NB4 (cell line): ENCODE data around the gene TPPP3.
A peak's percentile ranks its signal among the peaks of the same experiment; 100 is the strongest.
"Not testable (repeated sequence)": the region's sequence is repeated elsewhere in the genome, so short reads cannot be mapped to it uniquely, and the experiment has no call there.

Experiments used
- DNase-seq: peaks from one replicate; pipeline ENCODE4 v3.0.0; 2010; ENCODE audit warnings: low read depth
- H3K4me3 ChIP-seq: one replicate; pipeline ENCODE4 v1.5.1; 2011; ENCODE audit warnings: mild to moderate bottlenecking, low read depth, low read length, moderate library complexity
- MYC ChIP-seq: IDR thresholded peaks from 2 replicates; pipeline ENCODE4 v1.6.1; 2011; ENCODE audit warnings: low read depth, low read length
- POLR2A ChIP-seq: IDR thresholded peaks from 2 replicates; pipeline ENCODE4 v1.6.1; 2011; ENCODE audit warnings: mild to moderate bottlenecking; ENCODE audit not compliant: insufficient read length; ENCODE audit errors: extremely low read depth
- TF ChIP-seq, protein P1 (sequence below): IDR thresholded peaks from 2 replicates; pipeline ENCODE4 v1.6.1; 2011; ENCODE audit warnings: low read depth, low read length
- TF ChIP-seq, protein P2 (sequence below): IDR thresholded peaks from one replicate; pipeline ENCODE4 v1.5.1; 2012; ENCODE audit warnings: low read depth, low read length

TPPP3 gene

DNA sequence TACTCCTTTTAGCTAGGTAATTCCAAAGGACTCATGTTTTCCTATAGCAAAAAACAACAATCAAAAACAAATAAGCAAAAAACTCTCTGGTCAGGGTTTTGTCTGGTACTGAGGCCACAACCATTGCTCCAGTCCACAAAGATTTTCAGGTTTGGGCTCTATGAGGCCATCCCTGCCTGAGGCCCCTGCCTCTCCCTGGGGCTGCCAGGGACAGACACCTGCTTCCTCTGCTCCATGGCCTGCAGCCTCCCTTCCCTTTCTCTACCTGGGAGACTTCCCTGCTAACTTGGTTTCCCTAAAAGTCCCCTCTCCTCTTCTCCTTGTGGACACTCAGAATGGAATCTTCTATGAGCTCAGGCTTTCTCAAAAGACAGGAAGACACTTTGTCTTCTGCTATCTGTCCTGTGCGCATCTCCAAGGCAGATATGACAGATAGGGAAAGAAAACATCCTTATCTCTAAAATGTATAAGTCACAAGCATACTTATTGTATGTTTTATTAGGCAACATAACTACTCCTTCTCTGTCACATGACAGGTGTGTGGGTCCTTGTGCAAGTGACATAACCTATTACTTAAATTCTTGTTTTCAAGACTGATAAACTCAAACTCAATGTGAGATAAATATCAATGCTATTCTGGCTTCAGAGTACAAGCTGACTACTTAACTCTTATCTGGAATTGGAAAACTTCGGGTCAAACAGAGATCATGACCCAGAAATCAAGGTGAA is 24.2 kb upstream of the TPPP3 start:
- TF ChIP-seq POLR2A (no peak), MYC (no peak)
- TF ChIP-seq, protein P1, sequence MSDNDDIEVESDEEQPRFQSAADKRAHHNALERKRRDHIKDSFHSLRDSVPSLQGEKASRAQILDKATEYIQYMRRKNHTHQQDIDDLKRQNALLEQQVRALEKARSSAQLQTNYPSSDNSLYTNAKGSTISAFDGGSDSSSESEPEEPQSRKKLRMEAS: no peak
- TF ChIP-seq, protein P2, sequence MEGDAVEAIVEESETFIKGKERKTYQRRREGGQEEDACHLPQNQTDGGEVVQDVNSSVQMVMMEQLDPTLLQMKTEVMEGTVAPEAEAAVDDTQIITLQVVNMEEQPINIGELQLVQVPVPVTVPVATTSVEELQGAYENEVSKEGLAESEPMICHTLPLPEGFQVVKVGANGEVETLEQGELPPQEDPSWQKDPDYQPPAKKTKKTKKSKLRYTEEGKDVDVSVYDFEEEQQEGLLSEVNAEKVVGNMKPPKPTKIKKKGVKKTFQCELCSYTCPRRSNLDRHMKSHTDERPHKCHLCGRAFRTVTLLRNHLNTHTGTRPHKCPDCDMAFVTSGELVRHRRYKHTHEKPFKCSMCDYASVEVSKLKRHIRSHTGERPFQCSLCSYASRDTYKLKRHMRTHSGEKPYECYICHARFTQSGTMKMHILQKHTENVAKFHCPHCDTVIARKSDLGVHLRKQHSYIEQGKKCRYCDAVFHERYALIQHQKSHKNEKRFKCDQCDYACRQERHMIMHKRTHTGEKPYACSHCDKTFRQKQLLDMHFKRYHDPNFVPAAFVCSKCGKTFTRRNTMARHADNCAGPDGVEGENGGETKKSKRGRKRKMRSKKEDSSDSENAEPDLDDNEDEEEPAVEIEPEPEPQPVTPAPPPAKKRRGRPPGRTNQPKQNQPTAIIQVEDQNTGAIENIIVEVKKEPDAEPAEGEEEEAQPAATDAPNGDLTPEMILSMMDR: no peak
- no peak for DNase-seq
- H3K4me3 ChIP-seq: no peak overlapping the region

DNA sequence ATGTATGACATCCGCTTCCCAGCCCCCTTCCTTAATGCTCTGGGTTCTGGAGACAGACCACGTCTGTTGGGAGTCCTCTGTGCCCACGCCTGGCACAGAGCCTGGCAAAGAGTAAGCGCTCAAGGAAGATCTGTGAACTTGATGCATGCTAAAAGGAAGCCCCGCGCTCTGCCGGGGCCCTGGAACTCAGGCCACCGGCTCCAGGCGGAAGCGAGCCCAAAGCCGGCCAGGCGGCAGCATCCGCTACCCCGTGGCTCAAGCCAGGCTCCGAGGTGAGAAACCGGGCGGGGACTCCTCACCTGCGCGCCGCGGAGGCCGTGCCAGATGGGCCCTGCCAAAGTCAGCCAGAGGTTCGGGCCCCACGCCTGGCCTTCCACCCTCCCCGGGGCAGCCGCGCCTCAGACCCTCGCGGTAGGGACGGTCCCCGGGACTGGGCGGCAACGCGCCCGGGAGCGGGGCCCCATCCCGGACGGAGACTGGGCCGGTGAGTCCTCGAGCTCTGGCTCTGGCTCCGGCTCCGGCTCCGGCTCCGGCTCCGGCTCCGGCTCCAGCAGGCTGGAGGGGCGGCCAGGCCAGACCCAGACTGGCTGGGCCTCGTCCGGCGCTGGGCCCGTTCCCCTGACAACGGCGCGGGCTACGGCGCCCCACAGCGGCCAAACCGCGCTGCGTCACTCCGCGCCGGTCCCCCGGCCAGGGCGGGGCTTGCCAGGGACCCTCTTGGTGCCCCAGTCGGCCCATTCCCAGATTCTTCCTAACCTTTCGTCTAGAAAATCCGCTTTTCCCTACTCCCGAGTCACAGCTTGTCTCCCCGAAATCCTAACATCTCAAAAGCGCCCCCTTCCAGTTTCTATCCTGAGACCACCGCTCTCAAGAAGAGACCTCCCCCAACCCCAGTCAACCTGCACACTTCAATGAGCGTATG is 22.8 kb upstream of the TPPP3 start, which contains the start of gene ZDHHC1:
TSS of gene ZDHHC1 (minus strand) at position 606 of the 922 bp plus-strand sequence. CDS start 8,702 bp downstream, outside the sequence.
- no peak within 1 kb of the TSS for H3K4me3 ChIP-seq
- DNase-seq: no peak
- TF ChIP-seq, protein P2: peak; percentile 27
- TF ChIP-seq, protein P1: no peak
- TF ChIP-seq POLR2A (no peak), MYC (no peak)

DNA sequence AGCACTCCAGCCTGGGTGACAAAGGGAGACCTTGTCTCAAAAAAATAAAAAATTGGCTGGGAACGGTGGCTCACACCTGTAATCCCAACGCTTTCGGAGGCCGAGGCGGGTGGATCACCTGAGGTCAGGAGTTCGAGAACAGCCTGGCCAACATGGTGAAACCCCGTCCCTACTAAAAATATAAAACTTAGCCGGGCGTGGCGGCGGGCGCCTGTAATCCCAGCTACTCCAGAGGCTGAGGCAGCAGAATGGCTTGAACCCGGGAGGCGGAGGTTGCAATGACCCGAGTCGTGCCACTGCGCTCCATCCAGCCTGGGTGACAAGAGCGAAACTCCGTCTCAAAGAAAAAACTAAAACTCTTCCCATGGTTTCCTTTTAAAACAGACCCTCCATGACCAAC is 22.1 kb upstream of the TPPP3 start:
- DNase-seq, H3K4me3 ChIP-seq: not testable (repeated sequence)

DNA sequence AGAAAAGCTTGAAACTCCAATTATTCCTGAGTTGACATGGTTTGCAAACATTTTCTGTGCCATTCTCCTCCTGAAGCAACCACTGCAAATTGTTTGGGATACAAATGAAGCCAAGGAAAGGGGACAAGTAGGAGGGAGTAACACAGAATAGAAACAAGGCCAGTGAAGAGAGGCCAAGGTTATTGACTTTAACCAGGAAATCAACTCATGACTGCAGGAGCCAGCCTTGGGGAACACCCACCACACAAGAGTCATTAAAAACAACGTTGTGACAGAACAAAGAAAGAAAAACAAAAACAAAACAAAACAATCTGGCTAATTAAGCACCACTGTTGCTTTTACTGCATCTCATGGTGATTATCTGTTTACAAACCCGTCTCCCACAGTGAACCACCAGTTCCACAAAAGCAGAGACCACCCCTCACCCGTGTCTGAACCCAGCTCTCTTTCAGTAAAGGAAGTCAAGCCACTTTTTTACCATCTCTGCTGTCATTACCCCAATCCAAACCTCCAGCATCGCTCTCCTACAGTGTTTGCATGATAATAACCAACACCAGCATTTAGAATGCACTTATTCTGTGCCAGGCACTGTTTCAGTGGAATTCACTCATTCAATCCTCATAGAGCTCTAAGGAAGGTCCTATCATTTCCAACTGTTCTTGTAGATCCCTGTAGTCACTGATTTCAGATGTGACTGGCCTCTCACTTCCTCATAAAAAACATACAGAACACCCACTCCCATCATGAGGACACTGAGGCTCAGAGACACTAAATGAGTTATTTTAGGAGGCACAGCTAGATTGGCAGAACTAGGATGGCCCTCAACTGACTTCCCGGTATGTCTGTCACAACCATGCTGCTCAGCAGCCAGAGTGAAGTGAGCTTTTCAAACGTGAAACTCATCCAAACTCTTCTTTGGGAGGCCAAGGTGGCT is 20.9 kb upstream of the TPPP3 start:
- TF ChIP-seq, protein P2: no peak
- TF ChIP-seq MYC (no peak), POLR2A (no peak)
- TF ChIP-seq, protein P1: no peak
- H3K4me3 ChIP-seq: no peak overlapping the region
- no peak for DNase-seq

DNA sequence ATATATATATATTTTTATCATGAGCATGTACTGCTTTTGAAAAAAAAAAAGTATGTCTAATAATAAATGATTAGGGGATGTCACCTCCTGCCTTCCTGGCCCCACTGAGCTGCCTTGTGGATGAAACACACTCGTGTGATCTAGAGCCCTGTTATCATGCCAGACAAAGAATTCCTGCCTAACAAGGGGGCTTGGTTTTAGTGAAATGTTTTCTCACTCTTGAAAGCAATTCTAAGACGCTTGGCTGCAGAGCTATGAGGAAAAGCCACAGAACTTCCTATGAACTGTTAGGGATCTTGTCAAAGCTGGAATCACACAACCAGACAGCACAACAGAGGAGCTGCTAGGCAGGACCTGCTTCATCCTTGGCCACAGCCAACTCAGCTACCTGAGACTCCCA is 19.0 kb upstream of the TPPP3 start:
- no peak for DNase-seq
- H3K4me3 ChIP-seq: no peak overlapping the region
- TF ChIP-seq, protein P1: no peak
- TF ChIP-seq POLR2A (no peak), MYC (no peak)
- TF ChIP-seq, protein P2: no peak
